GM12892 (cell line): ENCODE data around the gene TRIM2.
"Not testable (repeated sequence)": the region's sequence is repeated elsewhere in the genome, so short reads cannot be mapped to it uniquely, and the experiment has no call there.

Source experiments
- POLR2A ChIP-seq: IDR thresholded peaks from 2 replicates; pipeline ENCODE4 v1.6.1; 2011; ENCODE audit warnings: low read depth, low read length, control low read depth
- POLR2AphosphoS5 ChIP-seq: IDR thresholded peaks from 2 replicates; pipeline ENCODE4 v1.6.1; 2011; ENCODE audit warnings: low read depth, low read length, control low read depth
- TAF1 ChIP-seq: IDR thresholded peaks from 2 replicates; pipeline ENCODE4 v1.6.1; 2011; ENCODE audit warnings: low read depth, mild to moderate bottlenecking, control low read depth, low read length, borderline replicate concordance

DNA sequence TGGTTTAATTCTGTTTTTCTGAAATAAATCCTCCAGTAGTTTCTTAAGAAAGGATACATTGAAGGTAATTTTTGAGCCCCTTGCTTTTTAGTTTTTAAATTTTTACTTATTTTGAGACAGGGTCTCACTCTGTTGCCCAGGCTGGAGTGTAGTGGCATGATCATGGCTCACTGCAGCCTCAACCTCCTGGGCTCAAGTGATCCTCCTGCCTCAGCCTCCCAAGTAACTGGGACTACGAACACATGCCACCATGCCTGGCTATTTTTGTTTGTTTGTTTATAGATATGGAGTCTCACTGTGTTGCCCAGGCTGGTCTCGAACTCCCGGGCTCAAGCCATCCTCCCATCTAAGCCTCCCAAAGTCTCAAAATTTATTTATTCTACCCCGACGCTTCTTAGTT lies 39.0 kb upstream of the TRIM2 start:
- TF ChIP-seq POLR2AphosphoS5, POLR2A, TAF1: not testable (repeated sequence)
